Esophagus muscularis mucosa (tissue), 3 donors: ENCODE data around the gene OSBP2.

Experiments
- EP300 ChIP-seq: sonication (generic); formaldehyde crosslinking; IDR thresholded peaks from one replicate; pipeline ENCODE4 v1.6.1; 2017; ENCODE audit warnings: antibody characterized with exemption
- TF ChIP-seq, protein P1 (sequence below), 3 experiments: fragments of 200-600 bp in 2 of 3; fragments of 450-650 bp in 1 of 3; sonication (generic) in 2 of 3; IDR thresholded peaks; one replicate each; pipeline ENCODE4 v1.5.1; 2017 to 2019; ENCODE audit warnings: antibody characterized with exemption in 3 of 3, mild to moderate bottlenecking in 2 of 3, moderate library complexity in 1 of 3

DNA sequence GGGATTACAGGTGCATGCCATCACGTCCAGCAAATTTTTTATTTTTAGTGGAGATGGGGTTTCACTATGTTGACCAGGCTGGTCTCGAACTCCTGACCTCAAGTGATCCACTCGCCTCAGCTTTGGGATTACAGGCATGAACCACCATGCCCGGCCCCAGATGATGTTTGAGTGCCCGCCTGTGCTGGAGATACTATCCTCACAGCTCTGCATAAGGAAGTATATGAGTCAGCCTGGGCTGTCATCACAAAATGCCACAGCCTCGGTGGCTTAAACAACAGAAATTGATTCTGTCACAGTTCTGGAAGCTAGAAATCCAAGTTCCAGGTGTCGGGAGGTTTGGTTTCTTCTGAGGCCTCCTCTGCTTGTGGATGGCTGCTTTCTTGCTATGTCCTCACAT is 119.3 kb downstream of the OSBP2 start:
- no peak for TF ChIP-seq EP300
- TF ChIP-seq, protein P1, sequence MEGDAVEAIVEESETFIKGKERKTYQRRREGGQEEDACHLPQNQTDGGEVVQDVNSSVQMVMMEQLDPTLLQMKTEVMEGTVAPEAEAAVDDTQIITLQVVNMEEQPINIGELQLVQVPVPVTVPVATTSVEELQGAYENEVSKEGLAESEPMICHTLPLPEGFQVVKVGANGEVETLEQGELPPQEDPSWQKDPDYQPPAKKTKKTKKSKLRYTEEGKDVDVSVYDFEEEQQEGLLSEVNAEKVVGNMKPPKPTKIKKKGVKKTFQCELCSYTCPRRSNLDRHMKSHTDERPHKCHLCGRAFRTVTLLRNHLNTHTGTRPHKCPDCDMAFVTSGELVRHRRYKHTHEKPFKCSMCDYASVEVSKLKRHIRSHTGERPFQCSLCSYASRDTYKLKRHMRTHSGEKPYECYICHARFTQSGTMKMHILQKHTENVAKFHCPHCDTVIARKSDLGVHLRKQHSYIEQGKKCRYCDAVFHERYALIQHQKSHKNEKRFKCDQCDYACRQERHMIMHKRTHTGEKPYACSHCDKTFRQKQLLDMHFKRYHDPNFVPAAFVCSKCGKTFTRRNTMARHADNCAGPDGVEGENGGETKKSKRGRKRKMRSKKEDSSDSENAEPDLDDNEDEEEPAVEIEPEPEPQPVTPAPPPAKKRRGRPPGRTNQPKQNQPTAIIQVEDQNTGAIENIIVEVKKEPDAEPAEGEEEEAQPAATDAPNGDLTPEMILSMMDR (IDR thresholded peaks at IDR 0.05) = no peak
